GM19438 (cell line): ENCODE results near the gene OGDHL.
"Not testable (repeated sequence)": the region's sequence is repeated elsewhere in the genome, so short reads cannot be mapped to it uniquely, and the experiment has no call there.

Experiments
- ATAC-seq: cut with Tn5 transposase; IDR thresholded peaks from one replicate; pipeline ENCODE4 v1.9.1; 2021; ENCODE audit warnings: low read depth; ENCODE audit not compliant: unreplicated experiment

OGDHL gene

DNA sequence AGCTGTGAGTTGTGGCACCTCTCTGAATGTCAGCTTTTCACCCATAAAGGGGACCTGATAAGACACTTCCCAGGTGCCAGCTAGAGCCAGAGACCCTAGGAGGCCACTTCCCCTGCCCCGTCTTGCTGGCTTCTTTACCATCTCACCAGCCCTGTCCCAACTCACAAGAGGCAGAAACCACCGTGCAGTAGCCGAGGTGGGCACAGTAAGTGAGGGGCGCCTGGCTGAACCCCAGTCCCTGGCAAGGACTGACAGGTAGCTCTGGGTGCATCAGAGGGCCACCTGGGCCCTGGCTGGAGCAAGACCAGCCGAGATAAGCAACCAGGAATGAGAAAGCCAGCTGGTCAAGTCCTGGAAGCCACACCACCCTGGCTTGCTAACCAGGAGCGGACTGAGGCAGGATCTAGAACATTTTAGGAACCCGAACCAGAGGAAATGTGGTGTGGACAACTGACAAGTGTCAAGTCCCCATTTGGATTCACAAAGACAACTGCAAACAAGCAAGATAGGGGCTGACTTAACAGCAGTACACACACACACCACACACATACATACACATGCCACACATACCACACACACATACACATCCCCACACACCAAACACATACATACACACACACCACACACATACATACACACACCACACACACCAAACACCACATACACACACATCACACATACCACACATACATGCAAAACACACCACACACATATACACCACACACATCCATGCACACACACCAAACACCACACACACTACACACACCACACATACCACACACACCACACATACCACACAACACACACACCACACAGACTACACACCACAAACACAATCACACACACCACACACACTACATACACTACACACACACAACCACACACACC, 20.8 kb downstream of the OGDHL start:
- ATAC-seq: no peak

DNA sequence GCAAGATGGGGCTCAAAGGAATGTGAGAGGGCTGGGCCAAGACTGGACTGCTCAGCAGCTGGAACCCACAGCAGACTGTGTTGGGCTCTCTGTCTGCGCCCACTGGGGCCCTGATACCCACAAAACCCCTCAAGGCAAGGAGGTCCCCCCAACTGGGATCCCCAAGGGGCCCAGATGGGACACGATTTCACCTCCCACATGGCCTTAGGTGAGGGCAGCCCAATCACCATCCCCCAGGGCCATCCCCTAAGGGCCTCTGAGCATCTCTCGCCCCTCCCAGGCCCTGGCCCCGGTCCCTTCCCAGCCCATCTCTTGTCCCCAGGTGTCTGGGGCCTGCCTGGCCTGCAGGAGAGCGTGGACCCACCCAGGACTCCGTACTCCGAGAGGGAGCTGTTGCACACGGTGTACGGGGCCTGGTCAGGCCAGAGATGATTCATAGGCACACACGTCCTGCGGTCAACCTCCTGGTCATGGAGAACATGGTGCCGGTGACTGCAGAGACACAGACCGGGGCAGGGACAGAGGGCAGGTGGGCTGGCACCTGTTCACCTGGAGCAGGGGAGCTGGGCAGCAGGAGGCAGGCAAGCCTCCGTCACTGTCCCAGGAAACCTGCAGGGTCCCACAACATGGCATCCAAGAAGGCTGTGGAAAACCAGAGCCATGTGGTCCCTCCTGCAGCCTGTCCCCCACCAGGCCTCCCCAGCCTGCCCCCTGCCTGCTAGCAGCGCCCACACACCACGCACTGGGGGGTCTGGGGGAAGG, 21.6 kb downstream of the OGDHL start:
- ATAC-seq: no peak

DNA sequence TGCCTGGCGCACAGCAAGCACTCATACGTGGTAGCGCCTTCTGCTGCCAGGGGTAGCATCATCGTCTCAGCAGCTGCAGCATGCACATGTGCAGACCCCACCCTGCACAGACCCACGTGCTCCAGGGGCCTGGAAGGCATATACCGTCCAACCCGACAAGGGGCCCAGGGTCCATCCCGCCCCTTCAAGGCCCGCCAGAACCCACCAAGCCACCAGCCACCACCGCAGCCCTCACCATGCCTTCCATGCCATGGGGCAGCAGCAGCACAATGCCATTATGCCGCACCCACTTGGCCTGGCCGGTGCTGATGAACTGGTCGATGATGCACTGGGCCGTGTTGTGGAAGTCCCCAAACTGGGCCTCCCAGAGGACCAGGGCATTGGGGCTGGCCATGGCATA, 22.7 kb downstream of the OGDHL start:
- no peak for ATAC-seq

DNA sequence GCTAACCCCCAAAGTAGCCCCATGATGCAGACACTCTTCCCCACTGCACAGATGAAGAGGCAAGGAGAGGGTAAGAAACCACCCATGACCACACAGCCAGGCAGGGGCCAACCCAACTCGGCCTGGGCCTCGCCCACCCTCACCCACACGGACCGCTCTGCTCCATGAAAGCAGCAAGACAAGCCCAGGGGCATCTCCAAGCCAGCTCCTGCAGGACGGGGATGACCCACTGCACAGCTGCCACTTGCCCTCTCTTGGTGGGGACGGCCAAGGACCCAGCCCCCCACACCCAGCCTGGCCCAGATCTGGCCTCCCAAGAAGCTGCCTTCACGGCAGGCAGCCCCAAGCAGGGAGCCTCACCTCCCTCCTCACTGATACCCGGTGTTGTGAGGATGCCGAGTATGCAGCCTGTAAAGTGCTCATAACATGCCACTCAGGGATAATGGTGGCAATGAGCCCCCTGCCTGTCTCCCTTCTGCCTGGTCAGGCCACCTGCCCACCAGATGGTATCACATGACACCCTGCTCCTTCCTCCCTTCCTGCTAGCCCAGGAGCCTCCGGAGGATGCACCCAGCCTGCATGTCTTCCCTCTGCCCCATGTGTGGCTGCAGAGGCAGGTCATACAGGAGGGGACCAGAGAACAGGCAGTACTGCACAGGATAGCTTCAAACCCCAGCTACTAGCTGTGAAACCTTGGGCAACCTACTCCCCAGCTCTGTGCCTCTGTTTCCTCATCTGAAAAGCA, 23.3 kb downstream of the OGDHL start:
- no peak for ATAC-seq

GRCh38 chr10:49737474-49738201, 24.5 kb downstream of the OGDHL start:
- ATAC-seq: no peak

GRCh38 chr10:49736564-49737113, 25.5 kb downstream of the OGDHL start:
- ATAC-seq: no peak

DNA sequence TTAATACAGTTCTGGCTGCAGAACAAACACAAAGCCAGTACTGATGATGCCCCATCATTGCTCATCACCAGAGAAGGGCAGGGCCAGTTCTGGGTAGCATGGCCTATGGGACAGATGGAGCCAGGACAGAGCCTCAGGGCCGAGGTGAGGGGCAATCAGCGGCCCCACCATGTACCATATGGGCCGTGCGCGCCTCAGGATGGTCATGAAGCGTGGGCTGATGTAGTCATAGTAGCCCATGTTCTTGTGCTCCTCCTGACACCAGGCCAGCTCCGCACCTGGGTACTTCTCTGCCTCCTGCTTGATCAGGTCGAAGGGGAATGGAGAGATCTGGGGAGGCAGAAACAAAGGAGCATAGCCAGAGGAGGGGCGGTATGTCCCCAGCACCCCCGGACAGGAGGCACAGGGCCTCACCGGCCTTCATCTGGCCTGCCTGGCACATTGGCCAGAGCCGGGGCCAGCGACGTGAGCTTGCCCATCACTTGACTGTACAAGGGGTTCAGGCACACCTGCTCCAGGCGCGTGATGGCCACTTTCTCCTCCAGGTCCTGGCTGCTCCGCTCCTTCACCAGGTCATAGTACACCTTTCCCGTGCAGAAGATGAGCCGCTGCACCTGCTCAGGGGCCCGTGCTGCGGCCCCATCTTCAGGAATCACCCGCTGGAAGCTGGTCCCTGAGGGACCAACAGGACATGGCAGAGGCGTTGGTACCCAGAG, 26.1 kb downstream of the OGDHL start:
- ATAC-seq: no peak

GRCh38 chr10:49735161-49735560, 27.0 kb downstream of the OGDHL start:
- no peak for ATAC-seq

GRCh38 chr10:49734676-49735075, 27.4 kb downstream of the OGDHL start:
- ATAC-seq: no peak

GRCh38 chr10:49733866-49734265, 28.3 kb downstream of the OGDHL start:
- no peak for ATAC-seq

DNA sequence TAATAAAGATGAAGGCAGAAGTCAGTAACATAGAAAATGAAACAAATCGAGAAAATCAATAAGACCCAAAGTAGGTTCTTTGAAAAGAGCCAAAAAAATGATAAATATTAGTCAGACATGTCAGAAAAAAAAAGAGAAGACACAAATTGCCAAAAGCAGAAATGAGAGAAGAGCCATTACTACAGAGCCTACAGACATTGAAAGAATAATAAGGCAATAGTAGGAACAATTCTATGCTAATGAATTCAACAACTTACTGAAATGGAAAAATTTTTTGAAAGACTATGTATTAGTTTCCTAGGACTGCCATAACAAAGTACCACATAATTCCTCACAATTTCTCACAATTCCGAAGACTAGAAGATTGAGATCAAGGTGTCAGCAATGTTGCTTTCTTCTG, 35.5 kb downstream of the OGDHL start:
- ATAC-seq: no peak

DNA sequence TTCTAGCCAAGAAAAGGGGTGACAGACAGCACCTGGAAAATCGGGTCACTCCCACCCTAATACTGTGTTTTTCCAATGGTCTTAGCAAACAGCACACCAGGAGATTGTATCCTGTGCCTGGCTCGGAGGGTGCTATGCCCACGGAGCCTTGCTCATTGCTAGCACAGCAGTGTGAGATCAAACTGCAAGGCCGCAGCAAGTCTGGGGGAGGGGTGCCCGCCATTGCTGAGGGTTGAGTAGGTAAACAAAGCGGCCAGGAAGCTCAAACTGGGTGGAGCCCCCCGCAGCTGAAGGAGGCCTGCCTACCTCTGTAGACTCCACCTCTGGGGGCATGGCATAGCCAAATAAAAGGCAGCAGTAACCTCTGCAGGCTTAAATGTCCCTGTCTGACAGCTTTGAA, 47.0 kb downstream of the OGDHL start:
- ATAC-seq: not testable (repeated sequence)

DNA sequence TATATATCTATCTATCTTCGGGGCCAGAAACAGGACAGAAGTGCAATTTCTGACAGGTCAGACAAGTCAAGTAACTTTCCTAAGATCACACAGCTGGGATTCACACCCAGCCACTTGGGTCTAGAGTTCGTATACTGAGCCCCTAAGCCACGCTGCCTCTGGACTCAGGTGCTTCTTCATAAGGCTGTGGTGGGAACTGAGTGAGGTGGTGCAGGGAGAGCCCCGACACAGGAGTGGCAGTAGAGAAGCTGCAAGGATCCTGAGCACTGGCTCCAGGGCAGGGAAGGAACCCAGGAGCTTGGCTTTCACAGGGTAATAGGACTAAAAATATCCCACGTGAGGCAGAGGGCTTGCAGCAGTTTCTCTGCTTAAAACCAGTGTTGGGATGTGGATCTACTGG, 48.9 kb downstream of the OGDHL start:
- ATAC-seq: no peak

GRCh38 chr10:49711481-49711880, 50.6 kb downstream of the OGDHL start:
- ATAC-seq: no peak

DNA sequence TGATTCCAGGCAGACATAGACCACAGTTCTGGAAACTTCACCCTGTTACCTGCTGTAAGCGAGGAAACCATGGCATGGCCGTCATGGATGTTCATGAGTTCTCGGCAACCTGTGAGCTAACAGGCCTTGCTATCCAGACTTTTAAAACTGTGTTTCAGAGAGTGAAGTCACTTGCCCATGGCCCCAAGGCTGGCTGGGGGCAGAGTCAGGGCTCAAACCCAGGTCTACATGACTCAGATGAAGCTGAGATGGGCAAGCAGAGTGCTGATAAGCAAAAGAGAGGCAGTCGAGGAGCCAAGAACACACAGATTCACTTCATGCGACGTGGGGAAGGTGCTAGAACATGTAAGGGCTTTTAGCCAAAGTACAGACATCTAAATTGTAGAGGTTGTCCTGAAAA, 51.2 kb downstream of the OGDHL start:
- no peak for ATAC-seq

DNA sequence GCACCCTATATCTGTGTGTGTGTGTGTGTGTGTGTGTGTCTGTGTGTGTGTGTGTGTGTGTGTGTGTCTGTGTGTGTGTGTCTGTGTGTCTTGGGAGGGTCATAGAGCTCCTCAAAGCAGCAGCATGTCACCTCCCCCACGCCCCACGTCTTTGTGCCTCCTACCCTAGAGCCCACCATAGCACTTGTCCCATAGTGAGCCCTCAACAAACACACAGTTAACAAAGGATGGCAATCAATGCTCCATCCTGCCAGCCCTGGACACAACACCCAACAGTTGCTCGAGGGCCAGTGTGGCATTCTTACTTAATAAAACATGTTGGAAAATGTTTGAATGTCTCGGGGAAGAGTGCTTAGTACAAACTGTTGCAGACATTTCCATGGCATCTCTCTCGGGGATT, 52.2 kb downstream of the OGDHL start:
- no peak for ATAC-seq

- no peak for ATAC-seq
Measured at GRCh38 chr10:49707585-49707984, 54.5 kb downstream of the OGDHL start.

DNA sequence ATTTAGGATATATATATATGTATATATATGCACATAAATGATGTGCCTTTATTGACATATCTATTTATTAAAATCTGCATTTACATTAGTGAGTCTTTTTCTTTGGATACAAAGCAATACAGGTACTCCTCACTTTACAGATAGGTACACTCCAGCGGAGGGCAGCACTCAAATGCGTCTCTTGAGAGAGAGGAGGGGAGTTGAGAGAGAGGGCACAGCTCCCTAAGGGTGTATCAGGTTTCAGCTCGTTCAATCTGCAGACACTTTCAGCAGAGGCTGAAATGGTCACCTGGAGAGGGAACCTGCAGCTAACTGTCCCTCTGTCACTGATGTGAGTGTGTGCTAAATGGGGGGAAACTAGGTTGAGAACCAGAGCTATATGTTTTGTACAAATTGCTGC, 61.1 kb downstream of the OGDHL start:
- no peak for ATAC-seq

GRCh38 chr10:49700211-49700610, 61.9 kb downstream of the OGDHL start:
- no peak for ATAC-seq

GRCh38 chr10:49698679-49699078, 63.4 kb downstream of the OGDHL start:
- ATAC-seq: no peak
